G401.6 (cell line): ENCODE results near the gene TMEM92.

ENCODE experiments used
- FAIRE-seq: peaks from 2 replicates; lab custom pipeline; 2012; peaks lifted over from hg19 to GRCh38; lab: Jason Lieb, UNC

The TMEM92 gene

GRCh38 chr17:50328363-50329325, 54.4 kb downstream of the TMEM92 start:
- FAIRE-seq: no peak

GRCh38 chr17:50329716-50330115, 55.5 kb downstream of the TMEM92 start:
- no peak for FAIRE-seq

GRCh38 chr17:50330151-50330775, 56.0 kb downstream of the TMEM92 start:
- FAIRE-seq: no peak
